ENCODE results near the gene KRT77.

KRT77 gene

DNA sequence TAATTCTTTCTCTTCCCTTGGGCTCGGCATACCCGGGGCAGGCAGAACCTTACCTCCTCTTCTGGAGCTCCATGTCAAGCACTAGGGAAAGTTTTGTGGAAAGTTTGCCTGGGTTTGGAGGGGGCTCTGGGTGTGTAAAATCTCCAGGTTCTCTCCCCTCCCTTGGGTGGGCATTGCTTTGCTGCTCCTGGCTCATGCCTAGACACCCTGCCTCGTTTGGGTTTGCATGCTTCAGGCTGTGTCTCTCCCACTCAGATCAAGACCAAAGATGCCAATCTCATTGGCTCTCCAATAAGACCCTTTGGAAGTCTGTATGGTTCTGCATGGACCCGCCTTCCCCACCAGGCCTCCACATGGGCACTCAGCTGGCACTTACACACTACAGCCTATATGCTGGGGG is 45.1 kb downstream of the KRT77 start:
- Histone ChIP-seq H3K27me3 (peaks cover 21% of the 10 kb centered on the region), H3K4me3 (ENCODE audit: low read depth, low read length) (no peak overlapping the region), H3K4me1 (no peaks in the 10 kb centered on the region), H3K36me3 (no peaks in the 10 kb centered on the region), H3K9me3 (no peaks in the 10 kb centered on the region)
- TF ChIP-seq, protein P1, sequence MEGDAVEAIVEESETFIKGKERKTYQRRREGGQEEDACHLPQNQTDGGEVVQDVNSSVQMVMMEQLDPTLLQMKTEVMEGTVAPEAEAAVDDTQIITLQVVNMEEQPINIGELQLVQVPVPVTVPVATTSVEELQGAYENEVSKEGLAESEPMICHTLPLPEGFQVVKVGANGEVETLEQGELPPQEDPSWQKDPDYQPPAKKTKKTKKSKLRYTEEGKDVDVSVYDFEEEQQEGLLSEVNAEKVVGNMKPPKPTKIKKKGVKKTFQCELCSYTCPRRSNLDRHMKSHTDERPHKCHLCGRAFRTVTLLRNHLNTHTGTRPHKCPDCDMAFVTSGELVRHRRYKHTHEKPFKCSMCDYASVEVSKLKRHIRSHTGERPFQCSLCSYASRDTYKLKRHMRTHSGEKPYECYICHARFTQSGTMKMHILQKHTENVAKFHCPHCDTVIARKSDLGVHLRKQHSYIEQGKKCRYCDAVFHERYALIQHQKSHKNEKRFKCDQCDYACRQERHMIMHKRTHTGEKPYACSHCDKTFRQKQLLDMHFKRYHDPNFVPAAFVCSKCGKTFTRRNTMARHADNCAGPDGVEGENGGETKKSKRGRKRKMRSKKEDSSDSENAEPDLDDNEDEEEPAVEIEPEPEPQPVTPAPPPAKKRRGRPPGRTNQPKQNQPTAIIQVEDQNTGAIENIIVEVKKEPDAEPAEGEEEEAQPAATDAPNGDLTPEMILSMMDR (IDR thresholded peaks at IDR 0.05; ENCODE audit: low read depth, low read length): no peak
- no peak for DNase-seq

DNA sequence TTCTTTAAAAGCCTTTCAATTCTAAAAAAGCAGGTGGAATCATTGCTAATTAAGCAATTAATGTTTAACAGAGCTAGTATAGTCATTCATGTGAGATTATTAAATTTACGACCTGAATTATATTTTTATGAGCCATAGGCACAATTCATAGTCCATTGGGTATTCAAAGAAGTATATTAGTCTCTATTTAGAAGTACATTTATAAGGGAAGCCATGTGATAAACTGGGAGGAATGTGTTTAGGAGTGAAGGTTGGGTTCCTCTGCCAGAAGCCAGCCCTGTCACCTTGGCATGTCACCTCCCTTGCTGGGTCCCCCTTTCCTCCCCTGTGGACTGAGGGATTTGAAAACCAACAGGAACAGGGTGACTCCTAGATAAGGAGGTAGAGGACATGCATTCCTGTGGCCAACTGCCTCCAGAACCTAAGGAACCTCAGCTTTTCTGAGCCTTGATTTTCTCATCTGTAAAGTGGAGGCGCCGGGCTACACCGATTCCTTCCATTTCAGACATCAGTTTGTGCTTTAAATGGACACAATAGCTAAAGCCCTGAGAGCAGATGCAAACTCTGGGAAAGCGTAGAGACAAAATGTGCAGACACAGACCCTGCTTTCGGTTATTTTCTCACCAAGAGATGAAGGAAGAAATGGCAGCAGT is 45.9 kb downstream of the KRT77 start:
- TF ChIP-seq, protein P1 (IDR thresholded peaks at IDR 0.05; ENCODE audit: low read depth, low read length): no peak
- H3K4me3 ChIP-seq (ENCODE audit: low read depth, low read length): no peak overlapping the region
- H3K9me3 ChIP-seq: no peaks in the 10 kb centered on the region
- H3K4me1 ChIP-seq: no peaks in the 10 kb centered on the region
- H3K27me3 ChIP-seq: peaks cover 21% of the 10 kb centered on the region
- no peaks in the 10 kb centered on the region for H3K36me3 ChIP-seq
- no peak for DNase-seq

DNA sequence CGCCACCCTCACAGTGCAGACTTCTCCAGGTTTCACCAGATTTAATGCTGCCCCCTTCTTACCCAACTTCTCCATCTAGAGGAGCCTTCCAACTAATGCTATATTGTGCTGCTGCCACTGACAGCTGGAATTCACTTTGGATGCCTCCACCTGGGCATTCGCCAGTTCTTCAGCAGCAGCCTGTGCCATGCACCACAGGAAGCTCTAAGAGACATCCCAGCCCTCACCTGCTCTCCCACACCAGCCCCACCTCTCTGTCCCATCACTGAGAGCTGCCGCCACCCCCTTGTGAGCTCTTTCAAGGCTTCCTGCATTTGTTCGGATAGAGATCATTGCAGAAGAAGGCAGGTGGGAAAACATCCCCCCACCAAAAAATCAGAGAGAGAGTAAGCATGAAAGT is 46.7 kb downstream of the KRT77 start:
- H3K4me1 ChIP-seq: no peaks in the 10 kb centered on the region
- DNase-seq: no peak
- H3K9me3 ChIP-seq: no peaks in the 10 kb centered on the region
- H3K27me3 ChIP-seq: peaks cover 21% of the 10 kb centered on the region
- TF ChIP-seq, protein P1 (IDR thresholded peaks at IDR 0.05; ENCODE audit: low read depth, low read length): no peak
- H3K4me3 ChIP-seq (ENCODE audit: low read depth, low read length): no peak overlapping the region
- no peaks in the 10 kb centered on the region for H3K36me3 ChIP-seq

DNA sequence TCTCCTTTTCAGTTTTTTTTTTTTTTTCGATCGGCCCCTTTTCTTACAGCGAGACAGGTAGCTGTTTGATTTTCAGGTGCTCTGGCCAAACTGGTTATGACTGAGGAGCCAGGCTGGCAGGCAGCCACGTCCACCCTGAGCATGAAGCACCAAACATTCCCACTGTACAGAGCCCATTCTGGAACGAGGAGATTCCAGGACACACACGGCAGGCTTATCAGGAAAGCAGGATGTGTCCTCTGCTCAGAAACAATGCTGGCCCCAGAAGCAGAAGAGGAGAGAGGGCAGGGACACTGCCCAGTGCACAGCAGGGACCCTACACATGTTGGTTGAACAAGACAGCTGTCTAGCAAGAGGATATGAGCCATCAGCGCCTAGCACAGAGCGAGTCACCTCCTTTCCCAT is 47.6 kb downstream of the KRT77 start:
- TF ChIP-seq, protein P1 (IDR thresholded peaks at IDR 0.05; ENCODE audit: low read depth, low read length): no peak
- Histone ChIP-seq H3K9me3 (no peaks in the 10 kb centered on the region), H3K4me3 (ENCODE audit: low read depth, low read length) (no peak overlapping the region), H3K4me1 (no peaks in the 10 kb centered on the region), H3K36me3 (no peaks in the 10 kb centered on the region), H3K27me3 (peaks cover 21% of the 10 kb centered on the region)
- DNase-seq: no peak

DNA sequence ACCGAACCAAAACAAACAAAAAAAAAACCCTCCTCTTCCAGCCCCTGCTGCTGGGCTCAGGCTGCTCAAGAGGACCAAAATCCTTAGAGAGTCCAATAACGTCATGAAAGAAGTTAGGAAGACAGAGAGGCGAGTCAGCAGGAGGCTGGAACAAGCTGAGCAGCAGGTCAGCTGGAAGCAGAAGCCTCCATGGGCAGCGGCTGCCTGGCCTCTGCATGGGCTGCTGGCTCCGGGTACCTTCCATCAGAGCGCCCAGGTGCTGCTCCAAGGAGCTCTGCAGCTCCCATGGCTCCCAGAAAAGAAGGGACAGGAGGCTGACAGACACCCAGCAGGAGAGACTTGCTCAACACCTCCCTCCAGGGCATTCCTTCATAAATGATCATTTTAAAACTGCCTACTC is 48.1 kb downstream of the KRT77 start:
- no peak for DNase-seq
- Histone ChIP-seq H3K4me1 (no peaks in the 10 kb centered on the region), H3K9me3 (no peaks in the 10 kb centered on the region), H3K4me3 (ENCODE audit: low read depth, low read length) (no peak overlapping the region), H3K27me3 (peaks cover 21% of the 10 kb centered on the region), H3K36me3 (no peaks in the 10 kb centered on the region)
- TF ChIP-seq, protein P1 (IDR thresholded peaks at IDR 0.05; ENCODE audit: low read depth, low read length): no peak

DNA sequence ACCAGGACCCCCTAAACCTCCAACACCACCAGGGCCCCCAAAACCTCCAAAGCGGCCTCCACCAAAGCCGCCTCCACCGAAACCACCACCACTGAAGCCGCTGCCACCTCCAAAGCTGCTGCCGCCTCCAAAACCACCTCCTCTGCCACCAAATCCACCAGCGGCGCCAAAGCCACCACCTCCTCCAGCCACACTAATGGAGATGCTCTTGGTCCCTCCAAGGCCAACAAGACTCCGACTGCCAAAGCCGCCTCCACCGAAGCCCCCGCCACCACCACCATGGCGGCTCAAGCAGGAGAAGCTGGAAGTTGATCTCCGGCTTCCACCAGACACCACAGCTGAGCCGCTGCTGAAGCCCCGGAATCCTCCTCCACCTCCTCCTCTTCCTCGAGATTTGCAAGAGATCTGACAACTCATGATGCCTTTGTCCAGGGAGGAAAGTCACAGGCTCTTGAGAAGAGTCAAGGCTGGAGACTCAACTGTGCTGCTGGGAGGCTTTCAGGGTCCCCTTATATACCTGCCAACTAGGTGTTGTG is 51.5 kb downstream of the KRT77 start, which contains the start of gene KRT2:
Gene KRT2 (minus strand): TSS at position 486 of the 536 bp plus-strand sequence. CDS start 69 bp downstream, at position 417.
- Histone ChIP-seq H3K27me3 (0 out of 2 replicates have a peak, but pooled peaks cover 7% of the 10 kb centered on the region), H3K36me3 (no peaks in the 10 kb centered on the region), H3K4me1 (no peaks in the 10 kb centered on the region), H3K4me3 (ENCODE audit: low read depth, low read length) (no peak within 1 kb of the TSS), H3K9me3 (no peaks in the 10 kb centered on the region)
- DNase-seq: no peak
- TF ChIP-seq, protein P1 (IDR thresholded peaks at IDR 0.05; ENCODE audit: low read depth, low read length): no peak

Measured in BE2C (cell line).